Heart left ventricle (tissue), 16 donors: Measurements from ENCODE around the gene DSC3. TPM values are rescaled to one million over a fixed set of nuclear protein-coding genes. Genes with fewer than 3 reads are reported as not detected.

Source experiments
- ATAC-seq, 4 donors: fragments of 200-7000 bp; cut with Tn5 transposase; one replicate each; pipeline ENCODE4 v1.9.1; 2020 to 2022; ENCODE audit warnings: moderate library complexity in 4 of 4, mild to moderate bottlenecking in 3 of 4, moderate number of reproducible peaks in 1 of 4
- DNase-seq, 5 donors: peaks; one replicate each; pipeline ENCODE4 v3.0.0-alpha.2; 2020
- H3K27ac ChIP-seq, 12 donors: fragments of 200-600 bp; sonication (generic) in 4 of 12; one replicate each; pipeline versions ENCODE4 v1.5.0 to v1.8.0; 2016 to 2022; ENCODE audit warnings: mild to moderate bottlenecking in 2 of 12
- H3K27me3 ChIP-seq, 9 donors: fragments of 200-600 bp; sonication (generic) in 2 of 9; one replicate each; pipeline versions ENCODE4 v1.5.1 to v1.8.0; 2016 to 2022; ENCODE audit warnings: mild to moderate bottlenecking in 3 of 9
- H3K36me3 ChIP-seq, 9 donors: fragments of 200-600 bp; sonication (generic) in 2 of 9; one replicate each; pipeline versions ENCODE4 v1.5.0 to v1.8.0; 2018 to 2022; ENCODE audit warnings: mild to moderate bottlenecking in 2 of 9
- H3K4me1 ChIP-seq, 12 donors: fragments of 200-600 bp; sonication (generic) in 4 of 12; one replicate each; pipeline versions ENCODE4 v1.5.0 to v1.8.0; 2016 to 2022; ENCODE audit warnings: mild to moderate bottlenecking in 3 of 12
- H3K4me3 ChIP-seq, 12 donors: fragments of 200-600 bp; sonication (generic) in 4 of 12; one replicate each; pipeline versions ENCODE4 v1.5.0 to v1.8.0; 2017 to 2022; ENCODE audit warnings: mild to moderate bottlenecking in 9 of 12, moderate library complexity in 4 of 12
- H3K9me3 ChIP-seq, 12 donors: fragments of 200-600 bp; sonication (generic) in 4 of 12; one replicate each; pipeline versions ENCODE4 v1.5.0 to v1.8.0; 2016 to 2022; ENCODE audit warnings: mild to moderate bottlenecking in 1 of 12
- CTCF ChIP-seq, 12 donors: fragments of 200-600 bp; sonication (generic) in 4 of 12; IDR thresholded peaks; one replicate each; pipeline versions ENCODE4 v1.5.0 to v1.8.0; 2018 to 2022; ENCODE audit warnings: antibody characterized with exemption in 12 of 12, mild to moderate bottlenecking in 5 of 12
- POLR2A ChIP-seq, 2 donors: fragments of 450-650 bp; IDR thresholded peaks; one replicate each; pipeline ENCODE4 v1.6.1; 2017; ENCODE audit warnings: antibody characterized with exemption in 2 of 2, mild to moderate bottlenecking in 2 of 2, moderate library complexity in 2 of 2
- WGBS, 4 donors: extraction: QIAGEN DNeasy Blood & Tissue Kit in 2 of 4; methylation state at CpG; one replicate each; pipeline versions ENCODE4 v1.1.5 to v1.1.7; 2013 to 2018; 5-methylcytosine and 5-hydroxymethylcytosine counted together
- intact Hi-C, 10 donors: fragments of 100-400 bp; cut with DNase I; formaldehyde crosslinking; loops; one replicate each; pipeline versions ENCODE4 v1.11.1 to v1.14.2; 2022
- polyA plus RNA-seq, 2 donors: library from polyadenylated mRNA; stranded (reverse); fragments of 200-250 nt; gene quantifications; one replicate each; pipeline ENCODE4 v1.2.3, GENCODE V29; 2013
- total RNA-seq, 9 donors: library from RNA; depleted of rRNA in 2 of 9; stranded (reverse); fragments of >200 nt in 2 of 9; fragmentation: NEBNext Ultra II Directional in 3 of 9; extraction: Animal tissue kit (Norgen Biotek cat#: 25700) in 3 of 9; gene quantifications; one replicate each; pipeline versions ENCODE4 v1.1.0 to v1.2.4, GENCODE V29; 2016 to 2023
- donor health status: ischemic (EF 13 %, LVEDD 7.1; RV severe dilation, severe dysfunction).
- donor health status: healthy with polysubstance abuse.
- donor health status: DM: no; HTN: yes; CAD: no.
- donor health status: DM: no; HTN: no; CAD: no.
- donor health status: ischemic (EF 25% LVEDD 6.9; RV normal size, moderate dysfunction).
- donor health status: ischemic (EF 25% LVEDD 5.7; RV mildly dilated, moderate dysfunction).
- donor health status: healthy.
- donor health status: DM: yes; HTN: yes; CAD: no.
- donor health status: ischemic (EF 35%, LVEDD 5.7; RV mildly dilated, moderate dysfunction).
- donor health status: nonischemic (EF 11% LVEDD 7.7; RV severe dilation, severe dysfunction).
- donor health status: DM: yes; HTN: yes; CAD: no.
- donor health status: PGD.
- donor health status: ischemic (EF 29% LVEDD 5.4; RV normal size, mild dysfunction).
- donor health status: nonischemic (EF 23%, LVEDD 6.1; RV moderate dilation, normal function).

The DSC3 gene
- total and polyA plus RNA-seq, 11 donors = 0.04 to 10.9 (median 0.13) TPM; not detected in 2

DNA sequence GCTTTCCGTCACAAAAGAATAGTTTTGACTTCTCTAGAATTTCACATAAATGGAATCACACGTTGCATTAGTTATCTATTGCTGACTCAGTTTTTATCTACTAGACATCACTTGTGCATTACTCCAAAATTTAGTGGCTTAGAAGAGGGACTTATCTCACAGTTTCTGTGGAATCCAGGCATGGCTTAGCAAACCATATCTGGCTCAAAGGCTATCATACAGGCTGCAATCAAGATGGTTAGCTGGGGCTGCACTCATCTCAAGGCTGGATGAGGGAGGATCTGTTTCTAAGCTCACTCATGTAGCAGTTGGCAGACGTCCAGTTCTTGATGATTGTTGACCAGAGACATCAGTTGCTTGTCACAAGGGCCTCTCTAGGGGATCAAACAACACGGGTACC lies 6.6 kb upstream of the DSC3 start:
- H3K9me3 ChIP-seq = peaks cover 0 to 5% (median 0%) of the 10 kb centered on the region in 12 donors
- peaks cover 0 to 13% (median 2%) of the 10 kb centered on the region in 9 donors for H3K27me3 ChIP-seq
- DNase-seq (no peak), ATAC-seq (no peak)
- H3K4me3 ChIP-seq = no peak overlapping the region
- H3K4me1 ChIP-seq = no peaks in the 10 kb centered on the region
- intact Hi-C loops = loop anchor here in 1 of 10 donors (10.0 kb wide), 1 partner anchor 46 kb away; no protein-coding TSS in a partner anchor
- TF ChIP-seq POLR2A (IDR thresholded peaks at IDR 0.05) (no peak), CTCF (IDR thresholded peaks at IDR 0.05) (no peak)
- WGBS, 4 donors = 33 to 42% (median 36%) methylated on average over 4 of the region's 4 CpGs
- no peak overlapping the region for H3K27ac ChIP-seq
- H3K36me3 ChIP-seq = no peaks in the 10 kb centered on the region

- Histone ChIP-seq H3K36me3 (no peaks in the 10 kb centered on the region), H3K9me3 (no peaks in the 10 kb centered on the region), H3K4me1 (no peaks in the 10 kb centered on the region), H3K27me3 (peaks cover 0 to 23% (median 10%) of the 10 kb centered on the region in 9 donors), H3K4me3 (no peak overlapping the region), H3K27ac (no peak overlapping the region)
- no peak for TF ChIP-seq POLR2A (IDR thresholded peaks at IDR 0.05)
- ATAC-seq (no peak), DNase-seq (no peak)
- intact Hi-C loops = loop anchor here in 1 of 10 donors (10.0 kb wide), 1 partner anchor 47 kb away; no protein-coding TSS in a partner anchor
- WGBS, 4 donors = 59 to 68% (median 63%) methylated on average over 2 of the region's 2 CpGs
Measured at GRCh38 chr18:31048216-31048615, 5.7 kb upstream of the DSC3 start.

DNA sequence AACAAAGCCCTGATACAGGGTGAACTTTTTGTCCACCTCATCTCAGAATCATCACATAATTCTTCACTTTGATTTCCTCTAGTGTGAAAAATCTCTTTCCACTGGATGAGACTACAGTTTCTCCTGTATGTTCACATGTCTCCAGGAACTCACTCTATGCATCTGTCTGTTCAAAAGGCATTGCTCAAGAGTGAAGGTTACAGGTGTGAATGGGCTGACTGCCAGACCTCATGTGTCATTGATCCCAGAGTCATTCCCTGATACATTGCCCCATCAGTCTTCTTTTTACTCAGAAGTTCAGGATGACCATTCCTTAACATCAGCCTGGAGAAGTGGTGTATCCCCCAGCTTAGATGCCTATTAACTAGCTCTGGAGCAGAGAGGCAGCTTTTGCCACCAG lies 4.4 kb upstream of the DSC3 start:
- intact Hi-C loops = loop anchor here in 1 of 10 donors (10.0 kb wide), 1 partner anchor 48 kb away; no protein-coding TSS in a partner anchor
- TF ChIP-seq POLR2A (IDR thresholded peaks at IDR 0.05) = no peak
- TF ChIP-seq CTCF (IDR thresholded peaks at IDR 0.05) = no peak
- ATAC-seq (no peak), DNase-seq (no peak)
- Histone ChIP-seq H3K36me3 (no peaks in the 10 kb centered on the region), H3K4me1 (peaks cover 0 to 12% (median 0%) of the 10 kb centered on the region in 12 donors), H3K4me3 (no peak overlapping the region), H3K9me3 (no peaks in the 10 kb centered on the region), H3K27me3 (peaks cover 11 to 36% (median 23%) of the 10 kb centered on the region in 9 donors), H3K27ac (no peak overlapping the region)

GRCh38 chr18:31045599-31045998 lies 3.1 kb upstream of the DSC3 start:
- no peaks in the 10 kb centered on the region for H3K9me3 ChIP-seq
- ATAC-seq (no peak), DNase-seq (no peak)
- intact Hi-C loops = loop anchor here in 1 of 10 donors (10.0 kb wide), 1 partner anchor 49 kb away; no protein-coding TSS in a partner anchor
- TF ChIP-seq CTCF (IDR thresholded peaks at IDR 0.05) (no peak), POLR2A (IDR thresholded peaks at IDR 0.05) (no peak)
- WGBS, 4 donors = 82 to 94% (median 86%) methylated on average over 6 of the region's 6 CpGs
- H3K36me3 ChIP-seq = no peaks in the 10 kb centered on the region
- H3K4me3 ChIP-seq = no peak overlapping the region
- peaks cover 0 to 24% (median 6%) of the 10 kb centered on the region in 12 donors for H3K4me1 ChIP-seq
- H3K27me3 ChIP-seq = peaks cover 11 to 49% (median 36%) of the 10 kb centered on the region in 9 donors
- no peak overlapping the region for H3K27ac ChIP-seq

- TF ChIP-seq CTCF (IDR thresholded peaks at IDR 0.05) (no peak), POLR2A (IDR thresholded peaks at IDR 0.05) (no peak)
- 58 to 72% (median 60%) methylated on average over 3 of the region's 3 CpGs for WGBS, 4 donors
- Histone ChIP-seq H3K9me3 (no peaks in the 10 kb centered on the region), H3K27me3 (peaks cover 11 to 56% (median 43%) of the 10 kb centered on the region in 9 donors), H3K27ac (no peak overlapping the region), H3K4me3 (no peak overlapping the region), H3K4me1 (peaks cover 0 to 24% (median 6%) of the 10 kb centered on the region in 12 donors), H3K36me3 (no peaks in the 10 kb centered on the region)
- intact Hi-C loops = loop anchor here in 1 of 10 donors (10.0 kb wide), 1 partner anchor 50 kb away; no protein-coding TSS in a partner anchor
- ATAC-seq (no peak), DNase-seq (no peak)
Measured at GRCh38 chr18:31044926-31045325, 2.4 kb upstream of the DSC3 start.
